Middle frontal gyrus (tissue), 1 donor: ENCODE measurements around the gene CYP1A1.

Experiments used
- DNase-seq: peaks from one replicate; pipeline ENCODE4 v3.0.0-alpha.2; 2015; ENCODE audit warnings: low spot score; ENCODE audit errors: extremely low spot score

Gene CYP1A1

DNA sequence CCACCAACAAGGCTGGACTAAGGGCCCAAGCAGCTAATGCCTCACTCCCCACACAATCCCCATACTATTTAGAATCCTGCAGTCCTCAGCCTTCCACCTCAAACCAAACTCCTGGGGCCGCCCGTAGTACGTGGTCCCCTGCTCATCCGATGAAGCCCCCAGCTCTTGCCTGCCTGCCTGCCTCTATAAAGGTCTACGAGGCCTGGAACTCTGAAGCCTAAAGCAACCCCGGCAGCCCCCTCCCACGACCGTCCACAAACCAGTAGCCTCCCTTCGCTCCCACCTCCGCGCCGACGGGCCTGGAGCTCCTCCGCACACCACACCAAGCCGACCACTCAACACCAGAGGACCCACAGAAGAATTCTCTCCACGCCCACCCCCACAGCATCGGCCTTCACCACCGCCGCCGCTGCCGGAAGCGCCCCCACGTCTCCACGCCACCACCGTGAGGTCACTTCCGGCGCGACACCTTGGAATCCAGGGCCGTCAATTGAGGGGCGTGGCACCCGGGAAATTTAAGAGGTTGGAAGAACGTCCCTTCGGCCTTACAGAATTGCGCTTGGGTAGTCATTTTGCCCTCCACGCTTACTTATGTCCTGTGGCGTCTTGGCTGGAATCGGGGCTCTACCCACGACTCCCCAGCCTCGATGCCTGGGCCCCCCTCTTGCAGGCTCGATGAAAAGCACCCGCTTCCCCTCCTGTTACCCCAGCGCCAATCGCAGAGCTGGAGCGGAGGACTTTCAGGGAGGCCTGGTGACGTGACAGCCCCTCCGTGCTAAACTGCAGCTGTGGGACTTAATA, 29.5 kb downstream of the CYP1A1 start, which contains the start of gene EDC3:
Gene EDC3 (minus strand): TSS at position 428 of the 801 bp plus-strand sequence. CDS start 20,900 bp downstream, outside the sequence.
- DNase-seq = peak; percentile 87

DNA sequence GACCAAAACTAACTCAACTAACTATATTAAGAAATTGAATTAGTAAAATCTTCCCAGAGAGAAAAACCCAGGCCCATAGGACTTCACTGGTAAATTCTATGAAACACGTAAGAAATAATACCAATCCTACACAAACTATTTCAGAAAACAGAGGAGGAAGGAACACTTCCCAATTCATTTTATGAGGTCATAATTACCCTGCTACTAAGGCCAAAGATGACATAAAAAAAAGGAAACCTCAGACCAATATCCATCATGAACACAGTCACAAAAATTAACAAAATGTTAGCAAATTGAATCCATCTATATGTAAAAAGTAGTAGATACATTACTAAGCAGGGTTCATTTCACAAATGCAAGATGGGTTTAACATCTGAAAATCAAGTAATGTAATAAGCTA, 33.0 kb downstream of the CYP1A1 start:
- DNase-seq = no peak

DNA sequence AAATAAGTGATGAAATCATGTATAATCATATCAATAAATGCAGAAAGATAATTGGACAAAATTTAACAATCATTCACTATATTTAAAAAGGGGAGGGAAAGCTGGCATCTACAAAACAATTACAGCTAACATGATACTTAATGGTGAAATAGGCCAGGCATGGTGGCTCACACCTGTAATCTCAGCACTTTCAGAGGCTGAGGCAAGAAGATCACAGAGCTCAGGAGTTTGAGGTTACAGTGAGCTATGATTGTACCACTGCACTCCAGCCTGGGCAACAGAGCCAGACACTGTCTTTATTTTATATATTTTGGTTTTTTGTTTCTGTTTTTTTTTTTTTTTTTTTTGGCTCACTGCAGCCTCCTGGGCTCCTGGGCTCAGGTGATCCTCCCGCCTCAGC, 41.6 kb downstream of the CYP1A1 start:
- DNase-seq = no peak

DNA sequence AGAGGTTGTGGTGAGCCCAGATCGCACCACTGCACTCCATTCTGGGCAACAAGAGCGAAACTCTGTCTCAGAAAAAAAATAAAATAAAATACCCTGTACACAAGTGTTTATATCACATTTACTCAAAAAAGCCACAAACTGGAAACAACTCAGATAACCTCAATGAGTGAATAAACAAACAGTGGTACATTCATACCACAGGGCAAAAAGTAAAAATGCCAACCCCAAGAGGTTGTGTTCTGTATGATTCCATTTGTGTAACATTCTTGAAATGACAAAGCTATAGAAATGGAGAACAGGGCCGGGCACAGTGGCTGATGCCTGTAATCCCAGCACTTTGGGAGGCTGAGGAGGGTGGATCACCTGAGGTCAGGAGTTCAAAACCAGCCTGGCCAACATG, 42.4 kb downstream of the CYP1A1 start:
- DNase-seq = no peak

DNA sequence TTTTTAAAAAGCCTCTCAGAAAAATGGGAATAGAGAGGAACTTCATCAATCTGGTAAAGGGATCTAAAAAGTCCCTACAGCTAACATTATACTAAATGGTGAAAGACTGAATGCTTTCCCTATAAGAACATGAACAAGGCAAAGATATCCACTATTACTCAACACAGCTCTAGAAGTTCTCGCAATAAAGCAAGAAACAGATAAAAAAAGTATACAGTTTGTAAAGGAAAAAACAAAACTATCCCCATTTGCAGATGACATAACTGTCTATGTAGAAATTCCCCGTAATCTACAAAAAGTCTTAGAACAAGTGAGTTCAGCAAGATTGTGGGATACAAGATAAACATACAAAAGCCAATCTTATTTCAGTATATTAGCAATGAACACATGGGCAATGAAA, 44.9 kb downstream of the CYP1A1 start:
- no peak for DNase-seq

DNA sequence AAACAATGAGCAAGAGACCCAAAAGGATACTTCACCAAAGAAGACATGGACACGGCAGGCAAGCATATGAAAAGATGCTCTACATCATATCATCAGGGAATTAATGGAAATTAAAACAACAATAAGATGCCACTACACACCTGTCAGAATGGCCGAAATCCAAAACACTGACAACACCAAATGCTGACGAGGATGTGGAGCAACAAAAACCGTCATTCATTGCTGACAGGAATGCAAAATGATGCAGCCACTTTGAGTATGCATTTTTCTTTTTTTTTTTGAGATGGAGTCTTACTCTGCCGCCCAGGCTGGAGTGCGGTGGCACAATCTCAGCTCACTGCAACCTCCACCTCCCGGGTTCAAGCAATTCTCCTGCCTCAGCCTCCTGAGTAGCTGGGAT, 48.5 kb downstream of the CYP1A1 start:
- DNase-seq = no peak

DNA sequence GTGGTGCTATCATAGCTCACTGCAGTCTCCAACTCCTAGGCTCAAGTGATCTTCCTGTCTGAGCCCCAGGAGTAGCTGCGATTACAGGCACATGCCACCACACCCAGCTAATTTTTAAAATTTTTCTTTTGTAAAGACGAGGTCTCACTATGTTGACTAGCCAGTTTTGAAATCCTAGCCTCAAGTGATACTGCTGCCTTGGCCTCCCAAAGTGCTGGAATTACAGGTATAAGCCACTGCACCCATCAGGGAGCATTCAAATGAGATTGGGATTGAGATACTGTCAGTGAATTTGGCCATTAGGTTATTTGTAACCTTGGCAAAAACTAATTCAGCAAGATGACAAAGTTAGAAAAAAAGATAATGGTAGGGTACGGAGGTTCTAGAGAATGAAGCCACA, 51.2 kb downstream of the CYP1A1 start:
- no peak for DNase-seq

DNA sequence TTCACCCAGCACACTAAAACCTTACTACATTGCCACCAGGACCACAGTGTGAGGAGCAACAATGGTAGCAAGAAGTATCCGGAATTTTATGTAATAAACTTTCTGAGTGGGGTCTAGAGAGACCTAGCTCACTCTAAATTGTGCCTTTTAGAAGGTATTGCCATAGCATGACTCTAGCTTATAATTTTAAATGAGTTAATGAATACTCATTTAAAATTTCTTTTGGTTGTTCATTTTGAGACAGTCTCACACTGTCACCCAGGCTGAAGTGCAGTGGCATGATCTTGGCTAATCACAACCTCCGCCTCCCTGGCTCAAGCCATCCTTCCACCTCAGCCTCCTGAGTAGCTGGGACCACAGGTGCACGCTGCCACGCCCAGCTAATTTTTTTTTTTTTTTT, 55.7 kb downstream of the CYP1A1 start:
- DNase-seq = no peak
